Endodermal cell (in vitro differentiated cells): ENCODE data around the gene GRIK4. TPM values are rescaled to one million over a fixed set of nuclear protein-coding genes. Genes with fewer than 3 reads are reported as not detected.

Experiments used
- DNase-seq: peaks from one replicate; pipeline ENCODE4 v3.0.0-alpha.2; 2017
- H3K27ac ChIP-seq: 2 replicates; pipeline ENCODE4 v1.5.1; 2013; ENCODE audit warnings: mild to moderate bottlenecking, low read depth, low read length, moderate library complexity
- H3K27me3 ChIP-seq: 2 replicates; pipeline ENCODE4 v1.6.1; 2013; ENCODE audit warnings: mild to moderate bottlenecking, low read length, moderate library complexity; ENCODE audit not compliant: insufficient read depth, control insufficient read depth, poor library complexity, severe bottlenecking
- H3K36me3 ChIP-seq: 2 replicates; pipeline ENCODE4 v1.7.0; 2013; ENCODE audit warnings: mild to moderate bottlenecking, low read length, moderate library complexity; ENCODE audit not compliant: control insufficient read depth, insufficient read depth
- H3K4me1 ChIP-seq: one replicate; pipeline ENCODE4 v1.7.0; 2013; ENCODE audit warnings: low read length; ENCODE audit not compliant: control insufficient read depth, insufficient read depth
- H3K4me3 ChIP-seq: 2 replicates; pipeline ENCODE4 v1.5.1; 2013; ENCODE audit warnings: mild to moderate bottlenecking, low read length, moderate library complexity
- H3K9ac ChIP-seq: 2 replicates; pipeline ENCODE4 v1.6.1; 2013; ENCODE audit warnings: mild to moderate bottlenecking, low read length, moderate library complexity; ENCODE audit not compliant: poor library complexity, severe bottlenecking; ENCODE audit errors: extremely low read depth
- H3K9me3 ChIP-seq: 2 replicates; pipeline ENCODE4 v1.6.1; 2013; ENCODE audit warnings: mild to moderate bottlenecking, low read length, moderate library complexity; ENCODE audit not compliant: control insufficient read depth
- H3K27ac Mint-ChIP-seq: 2 replicates; pipeline ENCODE4 v1.8.0; 2020; ENCODE audit warnings: mixed read lengths
- H3K27me3 Mint-ChIP-seq: 2 replicates; pipeline ENCODE4 v1.8.0; 2021; ENCODE audit warnings: mild to moderate bottlenecking, mixed read lengths; ENCODE audit not compliant: insufficient read depth
- H3K36me3 Mint-ChIP-seq: 2 replicates; pipeline ENCODE4 v1.8.0; 2020; ENCODE audit warnings: low read depth, mixed read lengths
- H3K4me1 Mint-ChIP-seq: 2 replicates; pipeline ENCODE4 v1.8.0; 2020; ENCODE audit warnings: mixed read lengths
- H3K4me3 Mint-ChIP-seq: 2 replicates; pipeline ENCODE4 v1.8.0; 2020; ENCODE audit warnings: mild to moderate bottlenecking, moderate library complexity, mixed read lengths
- H3K9me3 Mint-ChIP-seq: 2 replicates; pipeline ENCODE4 v1.8.0; 2020; ENCODE audit warnings: mild to moderate bottlenecking, mixed read lengths
- WGBS, 2 experiments: methylation state at CpG; one replicate each; pipeline versions ENCODE4 v1.1.5 to v1.1.7; 2013; ENCODE audit warnings: missing lambda C conversion rate in 2 of 2, mixed read lengths in 1 of 2; ENCODE audit not compliant: insufficient coverage in 1 of 2, insufficient read length in 1 of 2; 5-methylcytosine and 5-hydroxymethylcytosine counted together
- total RNA-seq, 2 donors: library from RNA; stranded (reverse); fragmentation: NEBNext Ultra II Directional in 1 of 2; extraction: Animal tissue kit (Norgen Biotek cat#: 25700) in 1 of 2; gene quantifications; 2 replicates in 1 of 2; 3 replicates in 1 of 2; pipeline ENCODE4 v1.2.1, GENCODE V29; 2021
- TF ChIP-seq, protein P1 (sequence below): fragments of 200-600 bp; sonication (generic); conservative IDR thresholded peaks from 2 replicates; pipeline ENCODE4 v1.5.0; 2021; ENCODE audit warnings: antibody characterized with exemption, mild to moderate bottlenecking

The GRIK4 gene
- total RNA-seq, 2 donors from 2014 or later: 1.7 to 3.5 TPM

DNA sequence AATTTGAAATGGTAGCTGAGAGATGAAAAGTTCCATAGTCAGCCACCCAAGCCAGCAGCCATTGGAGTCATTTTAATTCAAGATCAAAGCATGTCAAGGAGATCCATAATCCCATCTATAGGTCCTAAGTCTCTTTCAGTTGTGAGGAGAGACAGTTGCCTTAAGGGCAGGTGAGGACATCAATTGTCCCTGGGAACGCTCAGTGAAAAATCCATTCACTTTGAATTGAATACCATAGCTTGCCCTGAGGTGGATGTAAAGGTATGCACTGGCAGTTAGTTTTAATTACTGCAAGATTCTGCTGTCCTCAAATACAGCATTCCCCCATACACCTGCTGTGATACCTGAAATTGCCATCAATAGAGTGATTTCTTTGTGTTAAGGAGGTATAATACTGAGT is 487.0 kb downstream of the GRIK4 start:
- no peaks in the 10 kb centered on the region for H3K27me3 Mint-ChIP-seq
- no peak for DNase-seq
- Histone ChIP-seq H3K27me3 (no peaks in the 10 kb centered on the region), H3K4me3 (no peak overlapping the region), H3K4me1 (peaks cover 10% of the 10 kb centered on the region), H3K9ac (no peak overlapping the region), H3K36me3 (no peaks in the 10 kb centered on the region), H3K27ac (no peak overlapping the region), H3K9me3 (no peaks in the 10 kb centered on the region)
- TF ChIP-seq, protein P1, sequence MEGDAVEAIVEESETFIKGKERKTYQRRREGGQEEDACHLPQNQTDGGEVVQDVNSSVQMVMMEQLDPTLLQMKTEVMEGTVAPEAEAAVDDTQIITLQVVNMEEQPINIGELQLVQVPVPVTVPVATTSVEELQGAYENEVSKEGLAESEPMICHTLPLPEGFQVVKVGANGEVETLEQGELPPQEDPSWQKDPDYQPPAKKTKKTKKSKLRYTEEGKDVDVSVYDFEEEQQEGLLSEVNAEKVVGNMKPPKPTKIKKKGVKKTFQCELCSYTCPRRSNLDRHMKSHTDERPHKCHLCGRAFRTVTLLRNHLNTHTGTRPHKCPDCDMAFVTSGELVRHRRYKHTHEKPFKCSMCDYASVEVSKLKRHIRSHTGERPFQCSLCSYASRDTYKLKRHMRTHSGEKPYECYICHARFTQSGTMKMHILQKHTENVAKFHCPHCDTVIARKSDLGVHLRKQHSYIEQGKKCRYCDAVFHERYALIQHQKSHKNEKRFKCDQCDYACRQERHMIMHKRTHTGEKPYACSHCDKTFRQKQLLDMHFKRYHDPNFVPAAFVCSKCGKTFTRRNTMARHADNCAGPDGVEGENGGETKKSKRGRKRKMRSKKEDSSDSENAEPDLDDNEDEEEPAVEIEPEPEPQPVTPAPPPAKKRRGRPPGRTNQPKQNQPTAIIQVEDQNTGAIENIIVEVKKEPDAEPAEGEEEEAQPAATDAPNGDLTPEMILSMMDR: no peak
- no peak overlapping the region for H3K27ac Mint-ChIP-seq
- H3K36me3 Mint-ChIP-seq: no peaks in the 10 kb centered on the region
- 94% methylated on average over 1 of the region's 1 CpG; no CpG with 5 or more reads in 1 of the 2 experiments for WGBS, 2 experiments
- H3K9me3 Mint-ChIP-seq: no peaks in the 10 kb centered on the region
- no peak overlapping the region for H3K4me3 Mint-ChIP-seq
- H3K4me1 Mint-ChIP-seq: peaks cover 29% of the 10 kb centered on the region

DNA sequence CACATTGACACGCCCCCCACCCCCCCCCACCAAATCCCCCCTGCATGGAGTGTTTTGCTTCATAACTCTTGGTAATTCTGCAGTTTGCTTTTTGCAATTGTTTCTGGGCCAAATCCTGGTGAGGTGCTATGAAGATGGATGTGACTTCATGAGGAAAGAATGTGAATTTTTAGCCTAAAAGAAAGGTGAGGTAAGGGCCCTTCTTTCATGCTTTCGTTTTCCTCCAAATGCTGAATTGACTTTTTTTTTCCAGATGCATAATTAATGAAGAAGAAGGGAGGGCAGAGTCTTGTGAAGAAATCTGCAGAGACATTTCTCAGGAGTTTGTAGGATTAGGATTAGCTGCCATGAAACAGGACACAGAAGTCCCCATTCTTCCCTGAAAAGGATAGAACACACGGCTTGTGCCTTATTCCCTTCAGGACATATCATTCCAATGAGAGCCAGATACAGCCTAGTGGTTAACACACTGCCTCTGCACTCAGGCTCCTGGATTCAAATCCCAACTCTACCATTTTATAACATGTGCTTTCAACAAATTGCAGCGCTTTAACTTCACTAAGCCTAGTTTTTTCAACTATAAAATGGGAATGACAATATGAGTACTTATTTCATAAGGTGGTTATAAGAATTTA is 492.8 kb downstream of the GRIK4 start:
- TF ChIP-seq, protein P1: peak; percentile 11
- H3K9me3 ChIP-seq: no peaks in the 10 kb centered on the region
- no peaks in the 10 kb centered on the region for H3K36me3 ChIP-seq
- H3K4me1 Mint-ChIP-seq: peaks cover 9% of the 10 kb centered on the region
- H3K4me3 ChIP-seq: no peak overlapping the region
- no peaks in the 10 kb centered on the region for H3K27me3 ChIP-seq
- H3K27ac Mint-ChIP-seq: peak overlapping the region; percentile 28
- WGBS, 2 experiments: 60 to 72% methylated on average over 2 to 3 of the region's 4 CpGs
- DNase-seq: no peak
- peaks cover 4% of the 10 kb centered on the region for H3K9me3 Mint-ChIP-seq
- no peaks in the 10 kb centered on the region for H3K27me3 Mint-ChIP-seq
- no peak overlapping the region for H3K27ac ChIP-seq
- H3K4me1 ChIP-seq: no peaks in the 10 kb centered on the region
- no peaks in the 10 kb centered on the region for H3K36me3 Mint-ChIP-seq
- H3K4me3 Mint-ChIP-seq: no peak overlapping the region
- no peak overlapping the region for H3K9ac ChIP-seq

DNA sequence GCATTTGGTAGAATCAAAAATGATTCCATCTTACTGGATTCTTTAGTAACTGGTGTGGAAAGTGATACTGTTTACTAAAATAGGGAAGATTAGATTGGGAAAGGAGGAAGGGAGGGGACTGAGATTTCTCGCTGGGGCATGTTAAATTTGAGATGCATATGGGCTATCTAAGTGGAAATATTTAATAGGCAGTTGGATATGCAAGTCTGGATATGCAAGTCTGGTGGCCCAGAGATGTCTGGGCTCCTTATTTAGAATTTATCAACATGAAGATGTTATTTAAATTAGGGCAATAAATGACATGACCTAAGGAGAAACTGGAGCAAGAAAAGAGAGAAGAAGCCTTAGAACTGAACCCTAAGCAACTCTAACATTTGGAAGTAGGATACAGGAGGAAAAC is 495.4 kb downstream of the GRIK4 start:
- peaks cover 9% of the 10 kb centered on the region for H3K4me1 Mint-ChIP-seq
- H3K36me3 Mint-ChIP-seq: no peaks in the 10 kb centered on the region

More for the DNA sequence above, 495.4 kb downstream of the GRIK4 start:
- WGBS, 2 experiments: 100% methylated on average over 1 of the region's 1 CpG
- H3K4me3 ChIP-seq: no peak overlapping the region
- no peaks in the 10 kb centered on the region for H3K9me3 ChIP-seq
- peaks cover 4% of the 10 kb centered on the region for H3K9me3 Mint-ChIP-seq
- H3K27ac ChIP-seq: no peak overlapping the region
- H3K27me3 ChIP-seq: no peaks in the 10 kb centered on the region
- H3K9ac ChIP-seq: no peak overlapping the region
- no peak for DNase-seq
- H3K4me3 Mint-ChIP-seq: no peak overlapping the region
- no peaks in the 10 kb centered on the region for H3K36me3 ChIP-seq
- H3K27ac Mint-ChIP-seq: no peak overlapping the region
- H3K27me3 Mint-ChIP-seq: no peaks in the 10 kb centered on the region
- H3K4me1 ChIP-seq: no peaks in the 10 kb centered on the region
- TF ChIP-seq, protein P1: no peak
